OCI-LY3 (cell line): ENCODE measurements around the gene DNAH17.

Source experiments
- H2AFZ ChIP-seq: fragments of 200-600, 300-600 bp; shearing (Covaris generic); 2 replicates; pipeline ENCODE4 v1.6.0; 2014; ENCODE audit warnings: antibody characterized with exemption, low read depth, low read length
- H3K27ac ChIP-seq: fragments of 200-600, 300-600 bp; sonication (generic); 2 replicates; pipeline ENCODE4 v1.5.1; 2014; ENCODE audit warnings: mild to moderate bottlenecking, low read length, moderate library complexity, mixed read lengths
- H3K27me3 ChIP-seq: fragments of 200-600, 300-600 bp; sonication (generic); 2 replicates; pipeline ENCODE4 v1.6.1; 2014; ENCODE audit warnings: low read depth, low read length, mixed read lengths
- H3K36me3 ChIP-seq: fragments of 200-600, 300-600 bp; sonication (generic); replicated peaks from 2 replicates; pipeline ENCODE3; 2014; ENCODE audit warnings: low read depth, low read length, mixed read lengths
- H3K4me1 ChIP-seq: fragments of 300-600, 200-600 bp; sonication (generic); 2 replicates; pipeline ENCODE4 v1.6.1; 2014; ENCODE audit warnings: low read length, mixed read lengths
- H3K4me2 ChIP-seq: fragments of 200-600, 300-600 bp; sonication (generic); 2 replicates; pipeline ENCODE4 v1.6.1; 2014; ENCODE audit warnings: low read length, mixed read lengths
- H3K4me3 ChIP-seq: fragments of 300-600, 200-600 bp; sonication (generic); 2 replicates; pipeline ENCODE4 v1.5.1; 2014; ENCODE audit warnings: antibody characterized with exemption, mild to moderate bottlenecking, low read length, moderate library complexity
- H3K79me2 ChIP-seq: fragments of 300-600, 200-600 bp; shearing (Covaris generic); 2 replicates; pipeline ENCODE4 v1.6.1; 2014; ENCODE audit warnings: mild to moderate bottlenecking, low read length, mixed read lengths
- H3K9ac ChIP-seq: fragments of 300-600, 200-600 bp; shearing (Covaris generic); 2 replicates; pipeline ENCODE4 v1.6.0; 2014; ENCODE audit warnings: mild to moderate bottlenecking, low read length, moderate library complexity
- H3K9me3 ChIP-seq: fragments of 200-600, 300-600 bp; shearing (Covaris generic); 2 replicates; pipeline ENCODE4 v1.6.1; 2014; ENCODE audit warnings: low read length, mixed read lengths; ENCODE audit not compliant: insufficient read depth
- H4K20me1 ChIP-seq: fragments of 200-600, 300-600 bp; sonication (generic); 2 replicates; pipeline ENCODE4 v1.6.1; 2016; ENCODE audit warnings: low read length, mixed read lengths; ENCODE audit not compliant: insufficient read depth
- CTCF ChIP-seq: fragments of 200-600, 300-600 bp; sonication (generic); IDR thresholded peaks from 2 replicates; pipeline ENCODE4 v1.5.1; 2014; ENCODE audit warnings: antibody characterized with exemption, low read length, low read depth
- EZH2phosphoT487 ChIP-seq: fragments of 200-600 bp; shearing (Covaris generic); IDR thresholded peaks from 2 replicates; pipeline ENCODE4 v1.6.1; 2018; ENCODE audit warnings: antibody characterized with exemption, mixed run types, low read depth

Gene DNAH17

GRCh38 chr17:78411241-78411857, 165.8 kb downstream of the DNAH17 start:
- peaks cover 63% of the 10 kb centered on the region for H3K36me3 ChIP-seq
- no peak for TF ChIP-seq EZH2phosphoT487
- no peak for TF ChIP-seq CTCF
- H3K4me3 ChIP-seq, result no peak overlapping the region
- H3K27ac ChIP-seq, result no peak overlapping the region
- H3K79me2 ChIP-seq, result peaks cover 80% of the 10 kb centered on the region
- H3K4me1 ChIP-seq, result no peaks in the 10 kb centered on the region
- peaks cover 84% of the 10 kb centered on the region for H4K20me1 ChIP-seq
- no peak overlapping the region for H3K4me2 ChIP-seq
- no peaks in the 10 kb centered on the region for H3K27me3 ChIP-seq
- no peak overlapping the region for H3K9ac ChIP-seq
- H2AFZ ChIP-seq, result no peak overlapping the region
- no peaks in the 10 kb centered on the region for H3K9me3 ChIP-seq

GRCh38 chr17:78409191-78409928, 167.8 kb downstream of the DNAH17 start:
- Histone ChIP-seq H3K9ac (no peak overlapping the region), H4K20me1 (peaks cover 91% of the 10 kb centered on the region), H3K4me3 (no peak overlapping the region), H3K27ac (no peak overlapping the region), H3K27me3 (no peaks in the 10 kb centered on the region), H2AFZ (no peak overlapping the region), H3K36me3 (peaks cover 63% of the 10 kb centered on the region), H3K9me3 (no peaks in the 10 kb centered on the region), H3K4me2 (no peak overlapping the region), H3K4me1 (no peaks in the 10 kb centered on the region), H3K79me2 (peaks cover 94% of the 10 kb centered on the region)
- no peak for TF ChIP-seq EZH2phosphoT487
- no peak for TF ChIP-seq CTCF

- Histone ChIP-seq H3K79me2 (peaks cover 94% of the 10 kb centered on the region), H3K9ac (no peak overlapping the region), H3K9me3 (no peaks in the 10 kb centered on the region), H3K4me1 (no peaks in the 10 kb centered on the region), H4K20me1 (peaks cover 84% of the 10 kb centered on the region), H3K4me2 (no peak overlapping the region), H3K27ac (no peak overlapping the region), H3K27me3 (no peaks in the 10 kb centered on the region), H3K36me3 (peaks cover 65% of the 10 kb centered on the region), H2AFZ (no peak overlapping the region), H3K4me3 (no peak overlapping the region)
- TF ChIP-seq EZH2phosphoT487 (no peak), CTCF (no peak)
These were observed 168.6 kb downstream of the DNAH17 start for GRCh38 chr17:78408476-78409050.

GRCh38 chr17:78407387-78408000, 169.7 kb downstream of the DNAH17 start:
- no peak overlapping the region for H3K4me2 ChIP-seq
- peaks cover 93% of the 10 kb centered on the region for H3K79me2 ChIP-seq
- no peak for TF ChIP-seq CTCF
- TF ChIP-seq EZH2phosphoT487, result no peak
- H3K4me3 ChIP-seq, result no peak overlapping the region
- H3K27ac ChIP-seq, result no peak overlapping the region
- no peaks in the 10 kb centered on the region for H3K9me3 ChIP-seq
- no peak overlapping the region for H3K9ac ChIP-seq
- H3K36me3 ChIP-seq, result peaks cover 68% of the 10 kb centered on the region
- H3K27me3 ChIP-seq, result no peaks in the 10 kb centered on the region
- H4K20me1 ChIP-seq, result peaks cover 81% of the 10 kb centered on the region
- no peaks in the 10 kb centered on the region for H3K4me1 ChIP-seq
- no peak overlapping the region for H2AFZ ChIP-seq
